T-helper 17 cell (primary cell): ENCODE measurements around the gene MED8. TPM values are rescaled to one million over a fixed set of nuclear protein-coding genes. Genes with fewer than 3 reads are reported as not detected.
A peak's percentile ranks its signal among the peaks of the same experiment; 100 is the strongest.

Experiments
- ATAC-seq: fragments of 150-1000 bp; cut with Tn5 transposase; 2 replicates; pipeline ENCODE4 v1.10.0; 2021; ENCODE audit warnings: mild to moderate bottlenecking, moderate library complexity
- DNase-seq, 3 donors: peaks; one replicate each; pipeline versions ENCODE4 v3.0.0 to v3.0.0-alpha.2; 2020 to 2021
- H3K9me3 ChIP-seq: one replicate; pipeline ENCODE4 v1.7.0; 2013; ENCODE audit warnings: low read length, mild to moderate bottlenecking; ENCODE audit not compliant: control insufficient read depth, poor library complexity, severe bottlenecking
- H3K27ac Mint-ChIP-seq: one replicate; pipeline ENCODE4 v1.8.0; 2022; ENCODE audit warnings: mild to moderate bottlenecking, moderate library complexity, mixed read lengths
- H3K27me3 Mint-ChIP-seq: one replicate; pipeline ENCODE4 v1.8.0; 2022; ENCODE audit warnings: mixed read lengths
- H3K36me3 Mint-ChIP-seq: one replicate; pipeline ENCODE4 v1.8.0; 2022; ENCODE audit warnings: low read depth, mixed read lengths
- H3K4me1 Mint-ChIP-seq: one replicate; pipeline ENCODE4 v1.8.0; 2022; ENCODE audit warnings: mild to moderate bottlenecking, mixed read lengths
- H3K4me3 Mint-ChIP-seq: one replicate; pipeline ENCODE4 v1.8.0; 2022; ENCODE audit warnings: mild to moderate bottlenecking, moderate library complexity, mixed read lengths
- total RNA-seq, 4 donors: library from RNA in 2 of 4; stranded (reverse) in 2 of 4; gene quantifications; one replicate each; pipeline ENCODE4 v1.2.3 and lab custom pipeline; 2022 to 2026

Gene MED8
- total RNA-seq, 2 donors from 2014 or later = 13.7 to 16.4 TPM

DNA sequence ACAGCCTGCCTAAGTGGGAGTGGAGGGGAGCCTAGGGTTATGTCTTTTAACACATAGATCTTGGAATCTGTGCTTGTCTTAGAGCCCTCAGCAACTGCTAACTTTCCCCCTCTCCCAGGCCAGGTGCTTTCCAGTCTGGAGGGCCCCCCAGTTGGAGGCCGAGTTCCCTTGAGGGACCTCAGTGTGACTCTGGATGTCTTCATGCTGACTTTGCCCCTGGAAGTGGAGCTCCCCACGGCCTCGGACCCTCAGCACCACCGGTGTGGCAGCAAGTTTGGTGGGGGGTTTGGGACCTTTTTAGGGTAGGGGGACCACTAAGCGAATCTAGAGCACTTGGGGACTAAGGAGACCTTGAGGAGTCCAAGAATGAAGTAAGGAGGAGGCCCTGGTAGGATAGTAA lies 41.2 kb upstream of the MED8 start:
- ATAC-seq (no peak), DNase-seq (no peak)
- Mint-ChIP-seq H3K27ac (peak overlapping the region; percentile 11), H3K36me3 (peaks cover 10% of the 10 kb centered on the region), H3K27me3 (no peaks in the 10 kb centered on the region), H3K4me1 (peaks cover 8% of the 10 kb centered on the region), H3K4me3 (no peak overlapping the region)
- no peaks in the 10 kb centered on the region for H3K9me3 ChIP-seq

DNA sequence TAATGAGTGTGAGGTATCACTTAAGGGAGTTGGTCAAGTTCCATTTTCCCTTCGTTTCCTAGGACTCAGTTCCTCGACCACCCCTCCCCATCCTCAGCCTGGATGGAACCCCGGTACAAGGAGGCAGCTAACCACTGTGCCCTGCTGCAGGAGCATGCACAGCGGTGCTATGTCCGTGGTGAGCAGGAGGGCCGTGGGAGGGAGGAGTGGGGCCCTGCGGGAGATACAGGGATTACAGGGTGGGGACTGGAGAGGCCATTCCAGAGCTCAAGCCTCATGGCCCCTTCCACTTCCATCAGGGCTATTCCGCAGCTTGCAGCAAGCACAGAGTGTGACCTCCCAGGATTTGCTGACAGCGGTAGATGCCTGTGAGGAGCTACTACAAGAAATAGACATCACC lies 38.3 kb upstream of the MED8 start:
- Mint-ChIP-seq H3K27me3 (no peaks in the 10 kb centered on the region), H3K36me3 (peaks cover 12% of the 10 kb centered on the region)
- ATAC-seq = no peak

DNA sequence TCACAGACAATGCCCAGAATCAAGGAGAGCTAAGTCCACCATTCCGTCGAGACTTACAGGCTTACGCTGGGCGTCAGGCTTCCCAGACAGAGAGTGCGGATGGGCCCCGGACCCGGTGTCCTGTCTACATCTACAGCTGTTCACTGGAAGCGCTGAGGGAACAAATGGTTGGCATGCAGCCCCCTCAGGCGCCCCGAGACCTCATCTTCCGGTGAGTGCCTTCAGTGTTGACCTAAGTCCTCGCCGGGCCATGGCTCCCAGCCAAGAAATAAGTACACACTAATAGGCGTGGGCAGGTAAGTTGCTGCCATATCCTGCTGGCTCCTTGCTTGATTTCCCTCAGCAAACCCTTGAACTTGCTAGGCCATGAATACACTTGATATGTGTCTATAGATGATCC lies 37.9 kb upstream of the MED8 start:
- Mint-ChIP-seq H3K36me3 (peaks cover 12% of the 10 kb centered on the region), H3K27me3 (no peaks in the 10 kb centered on the region), H3K4me3 (no peak overlapping the region), H3K27ac (no peak overlapping the region), H3K4me1 (peaks cover 6% of the 10 kb centered on the region)
- no peaks in the 10 kb centered on the region for H3K9me3 ChIP-seq
- ATAC-seq (no peak), DNase-seq (no peak)

More for the DNA sequence above, 38.3 kb upstream of the MED8 start:
- Mint-ChIP-seq H3K4me1 (peaks cover 6% of the 10 kb centered on the region), H3K27ac (no peak overlapping the region), H3K4me3 (no peak overlapping the region)
- DNase-seq = no peak
- H3K9me3 ChIP-seq = no peaks in the 10 kb centered on the region

DNA sequence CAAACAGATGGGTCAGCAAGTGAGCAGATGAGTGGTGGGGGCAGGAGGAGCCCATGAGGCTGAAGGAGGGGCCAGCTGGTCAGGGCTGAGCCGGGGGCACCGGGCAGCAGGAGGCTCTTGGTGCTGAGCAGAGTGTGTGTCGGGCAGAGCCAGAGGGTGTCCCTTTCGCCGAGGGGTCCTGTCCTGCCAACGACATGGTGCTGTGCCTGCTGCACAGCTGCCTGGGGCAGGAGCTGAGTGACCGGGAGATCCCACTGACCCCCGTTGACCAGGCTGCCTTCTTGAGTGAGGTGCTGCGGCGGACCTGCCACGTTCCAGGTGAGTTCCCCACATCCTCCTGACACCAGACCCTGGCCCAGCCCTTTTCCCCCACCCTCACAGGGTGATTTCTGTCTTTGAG lies 36.6 kb upstream of the MED8 start:
- Mint-ChIP-seq H3K4me1 (peaks cover 6% of the 10 kb centered on the region), H3K27ac (peak overlapping the region; percentile 6), H3K27me3 (no peaks in the 10 kb centered on the region), H3K36me3 (peaks cover 13% of the 10 kb centered on the region), H3K4me3 (no peak overlapping the region)
- no peak for DNase-seq
- no peak for ATAC-seq
- H3K9me3 ChIP-seq = no peaks in the 10 kb centered on the region

DNA sequence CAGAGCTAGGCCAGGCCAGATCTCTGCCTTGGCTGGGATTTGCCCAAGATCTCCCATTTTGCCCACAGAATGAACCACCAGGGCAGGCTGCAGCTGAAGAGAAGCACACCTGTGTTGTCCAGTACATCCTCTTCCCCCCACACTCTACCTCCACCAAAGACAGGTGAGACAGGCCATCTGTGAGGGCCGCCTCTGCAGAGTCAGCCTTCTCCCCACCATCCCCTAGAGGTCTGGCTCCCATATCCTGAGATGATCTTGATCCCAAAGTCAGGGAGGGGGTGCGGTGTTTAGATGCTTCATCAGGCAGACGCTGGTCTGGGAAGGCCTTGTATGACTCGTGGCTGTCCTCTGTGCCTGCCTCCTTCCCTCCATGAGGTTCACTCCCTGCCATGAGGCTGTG lies 35.4 kb upstream of the MED8 start:
- Mint-ChIP-seq H3K4me3 (no peak overlapping the region), H3K27ac (no peak overlapping the region), H3K27me3 (no peaks in the 10 kb centered on the region), H3K36me3 (peaks cover 15% of the 10 kb centered on the region), H3K4me1 (peaks cover 6% of the 10 kb centered on the region)
- ATAC-seq (no peak), DNase-seq (no peak)
- H3K9me3 ChIP-seq = no peaks in the 10 kb centered on the region

DNA sequence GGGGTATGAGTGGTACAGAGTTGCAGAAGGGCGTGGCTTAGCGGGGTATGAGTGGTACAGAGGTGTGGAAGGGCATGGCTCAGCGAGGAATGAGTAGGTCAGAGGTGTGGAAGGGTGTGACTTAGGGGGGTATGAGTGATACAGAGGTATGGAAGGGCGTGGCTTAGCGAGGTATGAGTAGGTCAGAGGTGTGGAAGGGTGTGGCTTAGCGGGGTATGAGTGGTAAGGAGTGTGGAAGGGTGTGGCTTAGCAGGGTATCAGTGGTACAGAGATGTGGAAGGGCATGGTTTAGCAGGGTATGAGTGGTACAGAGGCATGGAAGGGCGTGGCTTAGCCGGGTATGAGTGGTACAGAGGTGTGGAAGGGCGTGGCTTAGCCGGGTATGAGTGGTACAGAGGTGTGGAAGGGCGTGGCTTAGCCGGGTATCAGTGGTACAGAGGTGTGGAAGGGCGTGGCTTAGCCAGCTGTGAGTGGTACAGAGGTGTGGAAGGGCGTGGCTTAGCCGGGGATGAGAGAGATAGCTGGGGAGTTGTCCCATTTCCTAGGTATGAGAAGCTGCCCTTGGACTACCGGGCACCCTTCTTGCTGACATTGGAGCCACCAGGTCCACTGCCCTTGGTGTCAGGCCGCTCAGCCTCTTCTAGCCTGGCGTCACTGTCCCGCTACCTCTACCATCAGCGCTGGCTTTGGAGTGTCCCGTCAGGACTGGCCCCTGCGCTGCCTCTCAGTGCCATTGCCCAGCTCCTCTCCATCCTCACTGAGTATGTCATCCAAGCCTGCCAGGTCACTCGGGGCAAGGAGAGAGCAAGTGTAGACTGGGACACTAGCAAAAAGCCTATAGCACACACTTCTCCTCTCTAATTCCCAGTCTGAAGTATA lies 34.3 kb upstream of the MED8 start:
- H3K9me3 ChIP-seq = no peaks in the 10 kb centered on the region
- no peak for ATAC-seq
- Mint-ChIP-seq H3K27ac (no peak overlapping the region), H3K27me3 (no peaks in the 10 kb centered on the region), H3K4me1 (peaks cover 6% of the 10 kb centered on the region), H3K36me3 (peaks cover 15% of the 10 kb centered on the region), H3K4me3 (peak overlapping the region; percentile 67)
- no peak for DNase-seq

DNA sequence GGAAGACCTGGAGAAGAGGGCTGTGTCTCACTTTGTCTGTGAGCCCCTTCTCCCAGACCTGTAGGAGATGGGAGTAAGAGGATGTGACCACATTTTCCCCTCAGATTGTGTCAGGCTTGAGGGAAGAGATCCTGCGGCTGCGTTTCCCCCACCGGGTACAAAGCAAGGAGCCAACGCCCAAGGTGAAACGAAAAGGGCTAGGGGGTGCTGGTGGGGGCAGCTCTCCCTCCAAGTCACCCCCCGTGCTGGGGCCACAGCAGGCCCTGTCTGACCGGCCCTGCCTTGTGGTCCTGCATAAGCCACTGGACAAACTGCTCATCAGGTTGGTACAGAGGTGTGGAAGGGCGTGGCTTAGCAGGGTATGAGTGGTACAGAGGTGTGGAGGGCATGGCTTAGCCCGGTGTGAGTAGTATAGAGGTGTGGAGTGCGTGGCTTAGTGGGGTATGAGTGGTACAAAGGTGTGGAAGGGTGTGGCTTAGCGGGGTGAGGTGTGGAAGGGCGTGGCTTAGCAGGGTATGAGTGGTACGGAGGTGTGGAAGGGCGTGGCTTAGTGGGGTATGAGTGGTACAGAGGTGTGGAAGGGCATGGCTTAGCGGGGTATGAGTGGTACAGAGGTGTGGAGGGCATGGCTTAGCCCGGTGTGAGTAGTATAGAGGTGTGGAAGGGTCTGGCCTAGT lies 33.5 kb upstream of the MED8 start:
- Mint-ChIP-seq H3K27me3 (no peaks in the 10 kb centered on the region), H3K4me1 (peaks cover 6% of the 10 kb centered on the region), H3K36me3 (peaks cover 15% of the 10 kb centered on the region), H3K27ac (peak overlapping the region; percentile 80), H3K4me3 (peak overlapping the region; percentile 67)
- ATAC-seq (no peak), DNase-seq (no peak)
- no peaks in the 10 kb centered on the region for H3K9me3 ChIP-seq

DNA sequence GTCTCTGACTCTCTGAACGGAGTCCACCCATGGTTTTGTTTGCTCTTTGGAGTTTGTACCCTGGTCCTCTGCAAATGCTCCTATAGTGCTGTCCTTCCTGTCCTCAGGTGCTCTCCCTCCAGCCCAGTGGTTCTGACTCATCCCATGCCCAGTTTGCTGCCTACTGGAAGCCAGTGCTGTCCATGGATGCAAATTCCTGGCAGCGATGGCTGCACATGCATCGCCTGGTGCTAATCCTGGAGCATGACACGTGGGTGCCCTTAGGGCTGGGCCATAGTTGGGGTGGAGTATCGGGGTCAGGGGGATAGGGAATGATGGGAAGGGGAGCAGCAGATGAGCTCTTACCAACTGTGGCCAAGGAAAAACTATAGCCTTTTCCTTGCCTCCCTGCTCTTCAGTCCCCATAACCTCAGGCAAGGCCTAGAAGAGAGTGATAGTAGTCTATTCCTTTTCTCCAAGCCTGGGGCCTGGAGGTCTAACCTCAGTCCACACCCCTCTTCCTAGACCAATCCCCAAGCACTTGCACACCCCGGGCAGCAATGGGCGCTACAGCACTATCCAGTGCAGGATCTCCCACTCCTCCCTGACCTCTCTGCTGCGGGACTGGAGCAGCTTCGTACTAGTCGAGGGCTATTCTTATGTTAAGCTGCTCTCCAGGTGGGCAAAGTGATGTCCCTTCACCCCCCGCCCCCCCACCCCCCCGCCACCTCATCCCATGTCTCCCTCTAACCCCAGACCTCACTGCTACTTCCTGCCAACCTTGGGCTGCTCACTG lies 32.6 kb upstream of the MED8 start:
- peak overlapping the region; percentile 80 for H3K27ac Mint-ChIP-seq
- no peaks in the 10 kb centered on the region for H3K27me3 Mint-ChIP-seq
- peaks cover 15% of the 10 kb centered on the region for H3K36me3 Mint-ChIP-seq
- peaks cover 6% of the 10 kb centered on the region for H3K4me1 Mint-ChIP-seq
- no peak for ATAC-seq
- no peak for DNase-seq
- H3K9me3 ChIP-seq = no peaks in the 10 kb centered on the region
- H3K4me3 Mint-ChIP-seq = no peak overlapping the region

DNA sequence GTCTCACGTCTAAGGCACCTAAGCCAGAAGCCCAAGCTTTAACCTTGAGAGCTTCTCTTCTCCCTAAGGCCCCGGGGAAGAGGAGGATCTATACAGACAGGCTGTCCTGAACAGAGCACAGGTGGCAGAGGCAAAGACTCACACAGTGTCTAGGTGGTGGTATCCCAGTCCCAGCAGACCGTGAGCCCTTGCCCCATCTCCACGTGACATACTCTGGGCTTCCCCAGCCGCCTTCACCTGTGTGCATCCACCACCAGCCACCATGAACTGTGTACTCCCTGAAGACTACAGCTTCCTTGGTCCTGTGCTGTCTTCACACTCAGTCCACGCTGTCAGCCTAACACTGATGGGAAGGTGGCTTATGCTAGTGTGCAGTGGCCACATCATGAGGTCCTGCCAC lies 31.8 kb upstream of the MED8 start:
- H3K27me3 Mint-ChIP-seq = no peaks in the 10 kb centered on the region
- no peak overlapping the region for H3K27ac Mint-ChIP-seq
- H3K4me3 Mint-ChIP-seq = no peak overlapping the region
- DNase-seq (no peak), ATAC-seq (no peak)
- peaks cover 11% of the 10 kb centered on the region for H3K36me3 Mint-ChIP-seq
- no peaks in the 10 kb centered on the region for H3K9me3 ChIP-seq
- H3K4me1 Mint-ChIP-seq = peaks cover 4% of the 10 kb centered on the region

DNA sequence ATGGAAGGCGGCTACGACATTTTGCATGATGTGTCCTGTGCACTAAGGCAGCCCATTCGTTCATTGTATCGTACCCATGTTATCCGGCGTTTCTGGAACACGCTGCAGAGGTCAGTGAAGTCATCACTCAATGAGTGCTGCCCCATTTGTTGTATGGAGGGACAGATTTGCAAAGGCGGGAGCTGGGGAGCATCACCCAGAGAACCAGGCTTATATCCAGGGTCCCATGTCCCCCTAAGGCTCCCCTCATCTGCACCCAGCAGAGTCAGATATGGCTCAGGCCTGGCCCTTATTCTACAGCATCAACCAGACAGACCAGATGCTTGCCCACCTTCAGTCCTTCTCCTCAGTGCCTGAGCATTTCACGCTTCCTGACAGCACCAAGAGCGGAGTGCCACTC lies 31.3 kb upstream of the MED8 start:
- H3K4me3 Mint-ChIP-seq = no peak overlapping the region
- ATAC-seq = no peak

DNA sequence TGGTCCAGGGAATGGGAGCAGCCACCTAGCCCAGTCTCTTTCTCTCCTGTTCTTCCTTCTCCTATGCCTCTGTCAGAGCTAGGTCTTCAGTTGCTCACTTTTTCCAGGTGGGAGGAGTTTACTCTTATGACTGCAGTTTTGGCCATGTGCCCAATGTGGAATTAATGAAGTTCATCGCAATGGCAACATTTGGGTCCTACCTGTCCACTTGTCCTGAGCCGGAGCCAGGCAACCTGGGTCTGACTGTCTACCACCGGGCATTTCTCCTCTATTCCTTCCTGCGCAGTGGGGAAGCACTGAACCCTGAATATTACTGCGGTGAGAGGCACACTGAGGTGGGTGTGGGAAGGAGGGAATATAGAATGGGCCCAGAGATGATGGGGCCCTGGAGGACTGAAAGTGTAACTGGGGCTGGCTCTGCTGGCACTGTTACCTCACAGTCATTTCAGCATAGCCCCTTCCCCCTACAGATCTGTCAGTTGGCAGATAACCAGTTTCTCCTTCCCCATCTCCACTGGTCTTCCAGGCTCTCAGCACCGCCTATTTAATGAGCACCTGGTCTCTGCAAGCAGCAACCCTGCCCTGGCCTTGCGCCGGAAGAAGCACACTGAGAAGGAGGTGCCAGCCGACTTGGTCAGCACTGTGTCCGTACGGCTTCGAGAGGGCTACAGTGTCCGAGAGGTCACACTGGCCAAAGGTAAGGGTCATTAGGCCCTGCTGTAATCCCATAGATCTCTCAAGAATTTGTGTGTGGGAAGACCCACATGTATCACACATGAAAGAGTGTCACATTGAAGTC lies 30.2 kb upstream of the MED8 start:
- H3K27me3 Mint-ChIP-seq = no peaks in the 10 kb centered on the region
- DNase-seq = no peak
- H3K9me3 ChIP-seq = no peaks in the 10 kb centered on the region
- H3K4me1 Mint-ChIP-seq = peaks cover 7% of the 10 kb centered on the region
- H3K27ac Mint-ChIP-seq = no peak overlapping the region
- H3K4me3 Mint-ChIP-seq = no peak overlapping the region
- H3K36me3 Mint-ChIP-seq = peaks cover 11% of the 10 kb centered on the region
- ATAC-seq = no peak

More for the DNA sequence above, 31.3 kb upstream of the MED8 start:
- no peak for DNase-seq
- Mint-ChIP-seq H3K36me3 (peaks cover 11% of the 10 kb centered on the region), H3K27me3 (no peaks in the 10 kb centered on the region), H3K27ac (no peak overlapping the region), H3K4me1 (peaks cover 4% of the 10 kb centered on the region)
- no peaks in the 10 kb centered on the region for H3K9me3 ChIP-seq

DNA sequence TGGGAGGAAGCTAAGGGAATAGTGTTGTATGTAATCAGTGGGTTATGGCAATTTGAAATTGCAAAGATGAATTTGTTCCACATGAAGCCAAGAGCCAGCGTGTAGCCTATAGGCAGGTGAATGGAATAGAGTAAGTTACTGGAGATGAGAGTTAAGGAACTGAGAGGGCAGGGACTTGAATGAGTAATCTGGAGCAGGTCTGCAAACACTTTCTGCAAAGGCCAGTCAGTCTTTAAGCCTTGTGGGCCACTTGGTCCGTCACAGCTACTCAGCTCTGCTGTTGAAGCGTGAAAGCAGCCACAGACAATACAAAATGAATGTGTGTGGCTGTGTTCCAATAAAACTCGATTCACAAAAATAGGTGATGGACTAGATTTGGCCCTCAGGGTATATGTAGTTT lies 29.3 kb upstream of the MED8 start:
- peaks cover 13% of the 10 kb centered on the region for H3K36me3 Mint-ChIP-seq
- ATAC-seq (no peak), DNase-seq (no peak)
- H3K4me1 Mint-ChIP-seq = peaks cover 11% of the 10 kb centered on the region
- no peaks in the 10 kb centered on the region for H3K27me3 Mint-ChIP-seq
- no peak overlapping the region for H3K27ac Mint-ChIP-seq
- H3K4me3 Mint-ChIP-seq = no peak overlapping the region
- H3K9me3 ChIP-seq = no peaks in the 10 kb centered on the region
